GM06990 (cell line): ENCODE measurements around the gene ARHGAP32.
"Not testable (repeated sequence)": the region's sequence is repeated elsewhere in the genome, so short reads cannot be mapped to it uniquely, and the experiment has no call there.

Source experiments
- DNase-seq: peaks from one replicate; pipeline ENCODE4 v3.0.0-alpha.2; 2011; ENCODE audit not compliant: insufficient read length; ENCODE audit errors: extremely low read depth
- H3K27me3 ChIP-seq: replicated peaks from 2 replicates; pipeline ENCODE4 v1.6.0; 2011; ENCODE audit warnings: low read length; ENCODE audit not compliant: control insufficient read depth, insufficient read depth
- H3K36me3 ChIP-seq: 2 replicates; pipeline ENCODE4 v1.5.1; 2011; ENCODE audit warnings: low read length; ENCODE audit not compliant: control insufficient read depth, insufficient read depth
- H3K4me3 ChIP-seq: replicated peaks from 2 replicates; pipeline ENCODE4 v1.5.1; 2011; ENCODE audit warnings: low read depth, mild to moderate bottlenecking, control low read depth, low read length
- TF ChIP-seq, protein P1 (sequence below): IDR thresholded peaks from 2 replicates; pipeline ENCODE4 v1.5.1; 2011; ENCODE audit warnings: low read length, control low read depth, mild to moderate bottlenecking, inconsistent platforms; ENCODE audit not compliant: insufficient read depth, poor library complexity, severe bottlenecking

Gene ARHGAP32

DNA sequence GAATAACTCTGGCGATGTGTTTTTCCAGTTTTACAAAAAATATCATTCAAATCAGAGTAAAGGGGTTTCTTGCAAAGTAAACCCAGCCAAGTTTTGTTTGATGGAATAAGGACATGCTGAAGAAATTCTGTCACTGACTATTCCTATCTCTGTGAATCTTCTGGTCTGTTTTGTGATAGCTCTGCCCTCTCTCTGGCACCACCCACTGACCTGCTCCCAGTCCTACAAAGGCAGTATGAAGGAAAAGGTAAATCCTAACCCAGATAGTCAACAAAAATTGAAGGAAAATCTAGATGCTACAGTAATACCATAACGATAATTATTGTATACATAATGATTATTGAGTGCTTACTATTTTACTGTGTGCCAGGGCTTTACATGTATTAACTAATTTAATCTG is 173.1 kb downstream of the ARHGAP32 start:
- Histone ChIP-seq H3K36me3 (no peaks in the 10 kb centered on the region), H3K27me3 (no peaks in the 10 kb centered on the region), H3K4me3 (no peak overlapping the region)
- no peak for DNase-seq
- TF ChIP-seq, protein P1, sequence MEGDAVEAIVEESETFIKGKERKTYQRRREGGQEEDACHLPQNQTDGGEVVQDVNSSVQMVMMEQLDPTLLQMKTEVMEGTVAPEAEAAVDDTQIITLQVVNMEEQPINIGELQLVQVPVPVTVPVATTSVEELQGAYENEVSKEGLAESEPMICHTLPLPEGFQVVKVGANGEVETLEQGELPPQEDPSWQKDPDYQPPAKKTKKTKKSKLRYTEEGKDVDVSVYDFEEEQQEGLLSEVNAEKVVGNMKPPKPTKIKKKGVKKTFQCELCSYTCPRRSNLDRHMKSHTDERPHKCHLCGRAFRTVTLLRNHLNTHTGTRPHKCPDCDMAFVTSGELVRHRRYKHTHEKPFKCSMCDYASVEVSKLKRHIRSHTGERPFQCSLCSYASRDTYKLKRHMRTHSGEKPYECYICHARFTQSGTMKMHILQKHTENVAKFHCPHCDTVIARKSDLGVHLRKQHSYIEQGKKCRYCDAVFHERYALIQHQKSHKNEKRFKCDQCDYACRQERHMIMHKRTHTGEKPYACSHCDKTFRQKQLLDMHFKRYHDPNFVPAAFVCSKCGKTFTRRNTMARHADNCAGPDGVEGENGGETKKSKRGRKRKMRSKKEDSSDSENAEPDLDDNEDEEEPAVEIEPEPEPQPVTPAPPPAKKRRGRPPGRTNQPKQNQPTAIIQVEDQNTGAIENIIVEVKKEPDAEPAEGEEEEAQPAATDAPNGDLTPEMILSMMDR: no peak

DNA sequence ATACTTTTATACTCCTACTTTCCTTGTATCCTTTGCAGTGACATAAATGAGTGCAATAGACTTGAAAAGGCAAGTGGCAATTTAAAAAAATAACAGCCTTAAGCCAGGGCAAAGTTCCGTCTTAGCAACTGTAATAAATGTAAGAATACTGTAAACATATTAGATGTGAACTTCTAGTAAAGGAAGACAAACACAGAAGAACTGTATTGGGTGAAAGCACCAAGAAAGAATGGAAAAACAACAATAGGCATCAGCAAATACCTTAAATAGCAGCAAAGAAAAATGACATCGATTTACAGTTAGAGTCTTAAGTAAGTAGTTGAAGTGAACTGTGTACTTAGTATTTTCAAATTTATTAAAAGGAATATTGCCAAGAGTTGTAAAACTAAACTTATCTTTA is 174.0 kb downstream of the ARHGAP32 start:
- TF ChIP-seq, protein P1: no peak
- no peak for DNase-seq
- H3K27me3 ChIP-seq: no peaks in the 10 kb centered on the region
- no peaks in the 10 kb centered on the region for H3K36me3 ChIP-seq
- no peak overlapping the region for H3K4me3 ChIP-seq

DNA sequence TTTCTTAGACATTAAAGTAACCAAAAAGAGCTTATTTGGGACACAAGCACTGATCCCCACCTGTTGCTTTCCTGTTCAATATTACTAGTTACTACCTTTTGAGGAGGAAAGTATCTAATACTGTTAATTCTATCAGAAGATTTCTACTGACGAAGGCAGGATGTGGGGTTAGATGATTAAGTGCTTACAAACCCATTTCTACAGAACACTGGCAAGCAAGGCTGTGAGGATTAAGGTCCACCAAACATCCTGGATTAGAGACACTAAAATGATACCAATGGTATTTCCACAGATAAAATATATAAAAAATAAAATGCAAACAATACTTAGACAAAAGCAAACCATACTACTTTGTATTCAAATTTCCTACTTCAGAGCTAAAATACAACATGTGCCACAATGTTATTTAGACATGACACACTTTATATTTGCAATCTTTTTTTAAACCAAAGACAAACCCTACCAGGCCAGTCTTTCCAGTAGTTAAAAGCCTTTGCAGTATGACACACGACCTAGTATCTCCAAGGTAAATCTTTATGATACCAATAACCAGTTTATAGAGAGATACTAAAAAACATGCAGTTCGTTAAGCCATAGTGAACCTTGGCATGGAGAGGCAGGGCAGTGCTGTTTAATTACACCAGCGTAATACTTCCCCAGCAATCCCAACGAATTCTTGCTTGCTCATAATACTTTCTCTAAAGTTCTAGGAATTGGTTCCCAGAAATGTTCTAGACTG is 178.2 kb downstream of the ARHGAP32 start:
- no peak overlapping the region for H3K4me3 ChIP-seq
- no peaks in the 10 kb centered on the region for H3K27me3 ChIP-seq
- no peak for DNase-seq
- TF ChIP-seq, protein P1: no peak
- H3K36me3 ChIP-seq: no peaks in the 10 kb centered on the region

DNA sequence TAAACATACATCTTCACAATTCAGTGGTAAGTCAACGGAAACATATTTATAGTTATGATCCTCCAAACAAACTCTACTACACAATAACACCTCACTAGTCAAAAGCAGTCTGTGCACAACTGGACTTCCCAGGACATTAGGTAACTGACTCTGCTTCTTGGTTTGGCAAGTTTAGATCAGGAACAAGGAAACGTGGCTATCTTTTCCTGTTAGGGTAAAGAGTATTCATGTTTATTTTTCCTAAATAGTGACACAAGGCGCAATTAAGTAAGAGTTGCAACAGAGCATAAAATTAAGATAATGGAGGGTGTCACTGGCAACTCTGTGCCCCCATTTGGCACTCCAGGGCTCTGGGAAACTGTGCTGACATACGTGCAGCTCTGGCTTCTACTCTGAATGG is 179.2 kb downstream of the ARHGAP32 start:
- Histone ChIP-seq H3K4me3 (no peak overlapping the region), H3K27me3 (no peaks in the 10 kb centered on the region), H3K36me3 (no peaks in the 10 kb centered on the region)
- DNase-seq: no peak
- TF ChIP-seq, protein P1: no peak

DNA sequence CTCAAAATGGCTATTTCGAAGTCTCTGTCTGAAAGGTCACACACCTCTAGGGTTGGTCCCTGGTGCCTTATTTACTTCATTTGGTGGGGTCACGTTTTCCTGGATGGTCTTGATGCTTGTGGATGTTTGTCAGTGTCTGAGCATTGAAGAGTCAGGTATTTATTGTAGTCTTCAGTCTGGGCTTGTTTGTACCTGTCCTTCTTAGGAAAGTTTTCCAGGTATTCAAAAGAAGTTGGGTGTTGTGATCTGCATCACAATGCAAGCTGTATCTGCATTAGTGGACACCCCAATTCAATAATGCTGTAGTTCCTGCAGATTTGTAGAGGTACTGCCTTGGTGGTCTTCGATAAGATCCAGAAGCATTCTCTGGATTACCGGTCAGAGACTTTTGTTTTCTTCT is 186.0 kb downstream of the ARHGAP32 start:
- no peak overlapping the region for H3K4me3 ChIP-seq
- DNase-seq: no peak
- no peaks in the 10 kb centered on the region for H3K36me3 ChIP-seq
- TF ChIP-seq, protein P1: no peak
- H3K27me3 ChIP-seq: peaks cover 2% of the 10 kb centered on the region

DNA sequence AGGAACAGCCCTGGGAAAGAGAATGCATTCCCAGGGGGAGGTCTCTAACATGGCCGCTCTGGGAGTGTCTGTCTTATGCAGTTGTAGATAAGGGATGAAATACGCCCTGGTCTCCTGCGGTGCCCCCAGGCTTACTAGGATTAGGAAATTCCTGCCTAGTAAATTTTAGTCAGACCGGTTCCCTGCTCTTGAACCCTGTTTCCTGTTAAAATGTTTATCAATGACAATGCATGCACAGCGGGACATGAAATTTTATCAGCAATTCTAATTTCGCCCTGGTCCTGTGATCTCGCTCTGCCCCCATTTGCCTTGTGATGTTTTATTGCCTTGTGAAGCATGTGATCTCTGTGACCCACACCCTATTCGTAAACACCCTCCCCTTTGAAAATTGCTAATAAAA is 193.0 kb downstream of the ARHGAP32 start:
- H3K4me3 ChIP-seq, H3K36me3 ChIP-seq, DNase-seq, H3K27me3 ChIP-seq: not testable (repeated sequence)
